ENCODE results near the gene STEAP1B. TPM values are rescaled to one million over a fixed set of nuclear protein-coding genes. Genes with fewer than 3 reads are reported as not detected.
"Not testable (repeated sequence)": the region's sequence is repeated elsewhere in the genome, so short reads cannot be mapped to it uniquely, and the experiment has no call there.

The STEAP1B gene
- total RNA-seq, 2 experiments from 2014 or later: 0.17 to 0.19 TPM

DNA sequence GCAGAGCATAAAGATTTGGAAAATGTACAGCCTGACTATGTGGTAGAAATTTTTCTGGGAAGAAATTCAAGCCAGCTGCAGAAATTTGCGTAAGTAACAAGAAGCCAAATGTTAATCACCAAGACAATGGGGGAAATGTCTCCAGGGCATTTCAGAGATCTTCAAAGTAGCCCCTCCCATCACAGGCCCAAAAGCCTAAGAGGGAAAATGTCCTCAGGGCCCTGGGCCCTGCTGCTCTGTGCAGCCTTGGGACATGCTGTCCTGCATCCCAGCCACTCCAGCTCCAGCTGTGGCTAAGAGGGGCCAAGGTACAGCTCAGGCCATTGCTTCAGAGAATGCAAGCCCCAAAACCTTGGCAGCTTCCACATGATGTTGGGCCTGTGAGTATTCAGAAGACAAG, 19.6 kb upstream of the STEAP1B start:
- H3K36me3 Mint-ChIP-seq (ENCODE audit: low read depth); H3K4me1 Mint-ChIP-seq; H3K27ac Mint-ChIP-seq; H3K4me3 Mint-ChIP-seq; H3K9me3 Mint-ChIP-seq; POLR2A ChIA-PET; CTCF ChIA-PET; DNase-seq: not testable (repeated sequence)
- H3K27me3 Mint-ChIP-seq: peaks cover 18% of the 10 kb centered on the region

DNA sequence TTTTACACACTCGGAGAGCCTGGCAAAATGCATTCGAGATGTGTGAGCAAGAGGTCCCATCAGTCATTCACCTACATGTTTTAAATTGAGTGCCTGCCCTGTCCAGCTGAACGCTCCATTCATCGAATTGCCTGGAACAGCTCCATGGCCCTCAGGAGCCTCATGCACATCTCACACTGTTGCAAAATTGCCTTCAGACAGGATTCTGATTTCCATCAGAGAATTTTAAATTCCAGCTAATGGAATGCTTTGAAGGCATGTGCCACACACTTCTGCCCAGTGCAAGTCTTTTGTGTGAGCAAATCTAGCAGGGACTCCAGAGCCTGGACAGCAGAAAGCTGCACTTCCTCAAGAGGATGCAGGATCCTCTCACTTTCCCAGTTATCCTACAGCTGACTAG, 17.0 kb upstream of the STEAP1B start:
- H3K27me3 Mint-ChIP-seq; H3K4me1 Mint-ChIP-seq; DNase-seq; H3K36me3 Mint-ChIP-seq (ENCODE audit: low read depth); H3K9me3 Mint-ChIP-seq; H3K27ac Mint-ChIP-seq; POLR2A ChIA-PET; H3K4me3 Mint-ChIP-seq; CTCF ChIA-PET: not testable (repeated sequence)

DNA sequence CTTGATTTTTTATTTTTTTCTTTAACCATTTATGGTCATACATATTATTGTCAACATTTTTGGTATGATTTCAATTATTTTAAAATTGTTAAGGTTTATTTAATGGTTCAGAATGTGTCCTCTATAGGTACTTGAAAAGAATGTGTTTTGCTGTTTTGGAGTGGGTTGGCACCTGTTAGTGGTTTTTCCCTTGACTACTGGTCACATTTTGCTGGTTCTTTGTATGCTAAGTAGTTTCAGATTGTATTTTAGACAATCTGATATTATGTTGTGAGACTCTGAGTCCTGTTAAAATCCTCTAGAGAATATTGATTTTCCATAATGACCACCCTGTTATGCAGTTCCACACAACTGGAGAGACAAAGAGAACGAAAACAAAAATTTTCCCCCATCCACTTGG, 15.0 kb upstream of the STEAP1B start:
- H3K4me1 Mint-ChIP-seq; H3K27ac Mint-ChIP-seq; CTCF ChIA-PET; H3K36me3 Mint-ChIP-seq (ENCODE audit: low read depth); H3K27me3 Mint-ChIP-seq; H3K4me3 Mint-ChIP-seq; H3K9me3 Mint-ChIP-seq; POLR2A ChIA-PET; DNase-seq: not testable (repeated sequence)

DNA sequence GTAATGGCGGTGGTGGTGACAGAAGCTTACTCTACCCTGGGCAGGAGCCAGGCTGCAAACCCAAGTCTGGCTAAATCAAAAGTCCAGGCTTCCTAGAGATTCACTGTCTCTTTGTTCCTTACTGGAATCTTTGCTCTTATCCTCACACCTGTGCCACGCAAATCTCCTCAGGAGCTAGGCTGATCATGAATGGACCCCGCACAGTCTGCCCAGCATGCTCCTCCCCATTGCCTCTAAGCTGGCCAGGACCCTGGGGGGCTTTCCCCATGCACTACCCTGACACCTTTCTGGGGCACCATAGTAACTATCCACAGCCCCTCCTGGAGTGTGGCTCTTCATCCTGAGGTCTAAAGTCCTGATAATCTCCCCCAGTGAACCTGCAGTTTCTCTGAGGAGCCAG, 7.3 kb upstream of the STEAP1B start:
- H3K4me3 Mint-ChIP-seq; H3K36me3 Mint-ChIP-seq (ENCODE audit: low read depth); H3K27ac Mint-ChIP-seq; POLR2A ChIA-PET; CTCF ChIA-PET; H3K27me3 Mint-ChIP-seq; DNase-seq; H3K4me1 Mint-ChIP-seq; H3K9me3 Mint-ChIP-seq: not testable (repeated sequence)

DNA sequence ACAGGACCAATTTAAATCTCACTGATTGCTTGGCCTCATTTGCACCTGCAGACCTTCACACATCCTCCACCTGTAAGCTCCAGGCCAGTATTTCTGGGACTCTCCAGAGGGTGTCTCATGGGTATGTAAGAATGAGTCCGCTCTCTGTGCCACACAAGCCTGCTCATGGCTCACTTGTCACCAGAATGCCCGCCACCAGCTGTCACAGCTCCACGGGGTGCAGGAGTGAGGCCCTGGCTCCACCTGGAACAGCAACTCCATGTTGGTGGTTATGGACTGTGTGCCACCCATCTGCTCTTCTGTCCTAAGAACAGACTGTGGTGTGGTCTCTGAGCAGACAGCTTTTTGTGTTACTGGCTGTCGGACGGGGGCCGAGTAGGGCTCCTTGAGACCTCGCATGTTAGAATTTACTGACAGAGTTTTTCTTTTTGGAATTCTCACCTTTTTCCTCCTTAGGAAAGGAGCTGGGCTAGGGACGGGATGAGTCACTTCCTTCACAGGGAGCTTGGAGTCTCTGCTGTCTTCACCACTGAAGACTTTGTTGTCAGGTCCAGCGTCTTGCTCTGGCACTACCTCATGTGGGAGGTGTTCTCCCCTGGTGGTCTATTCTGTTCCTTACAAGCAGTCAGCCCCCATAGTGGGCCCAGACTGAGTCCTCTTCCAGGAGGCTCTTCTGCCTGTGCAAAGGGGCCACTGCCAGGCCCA, 6.5 kb upstream of the STEAP1B start:
- POLR2A ChIA-PET: not testable (repeated sequence)

DNA sequence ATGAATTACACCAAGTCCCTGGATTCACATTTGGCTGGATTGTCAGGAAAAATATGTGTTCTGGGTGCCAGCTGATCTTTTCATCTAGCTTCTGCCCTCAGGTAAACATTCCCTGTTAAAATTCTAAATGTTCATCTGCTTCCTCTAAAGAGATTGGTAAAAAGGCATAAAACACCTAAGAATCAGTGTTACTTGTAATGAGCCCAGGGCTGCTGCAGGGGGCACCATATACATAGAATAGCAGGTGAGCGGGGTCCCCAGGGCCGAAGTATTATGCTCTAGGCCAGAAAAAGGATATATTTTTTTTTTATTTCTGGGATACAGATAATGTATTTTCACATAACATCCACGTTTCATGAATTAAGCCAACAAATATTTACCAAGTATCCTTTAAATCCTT, 4.5 kb upstream of the STEAP1B start:
- POLR2A ChIA-PET; H3K27ac Mint-ChIP-seq; DNase-seq; H3K4me3 Mint-ChIP-seq; H3K36me3 Mint-ChIP-seq (ENCODE audit: low read depth); CTCF ChIA-PET; H3K4me1 Mint-ChIP-seq; H3K9me3 Mint-ChIP-seq: not testable (repeated sequence)
- peaks cover 10% of the 10 kb centered on the region for H3K27me3 Mint-ChIP-seq

More for the DNA sequence above, 6.5 kb upstream of the STEAP1B start:
- H3K9me3 Mint-ChIP-seq; H3K36me3 Mint-ChIP-seq (ENCODE audit: low read depth); DNase-seq; H3K27me3 Mint-ChIP-seq; H3K4me3 Mint-ChIP-seq; CTCF ChIA-PET; H3K27ac Mint-ChIP-seq; H3K4me1 Mint-ChIP-seq: not testable (repeated sequence)

DNA sequence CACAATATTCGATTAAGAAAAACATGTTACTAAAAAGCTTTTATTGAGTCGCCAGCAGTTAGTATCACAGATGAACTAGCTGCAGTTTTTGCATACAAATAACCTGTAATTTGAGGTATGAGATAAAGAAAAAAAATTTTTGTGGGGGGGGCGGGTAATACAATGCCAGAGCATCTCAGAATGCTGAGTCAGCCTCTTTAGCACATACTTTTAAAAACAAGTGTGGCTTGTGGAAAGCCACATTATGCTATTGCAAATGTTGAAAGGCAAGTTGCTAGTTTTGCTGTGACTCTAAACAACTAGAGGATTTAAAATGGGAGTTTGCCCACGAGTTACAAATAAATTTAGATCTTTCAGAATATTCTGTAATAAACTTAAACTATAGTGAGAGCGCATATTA, 2.1 kb upstream of the STEAP1B start:
- H3K4me3 Mint-ChIP-seq; CTCF ChIA-PET; H3K36me3 Mint-ChIP-seq (ENCODE audit: low read depth); H3K4me1 Mint-ChIP-seq; H3K9me3 Mint-ChIP-seq; H3K27ac Mint-ChIP-seq; DNase-seq; POLR2A ChIA-PET: not testable (repeated sequence)
- peaks cover 25% of the 10 kb centered on the region for H3K27me3 Mint-ChIP-seq

DNA sequence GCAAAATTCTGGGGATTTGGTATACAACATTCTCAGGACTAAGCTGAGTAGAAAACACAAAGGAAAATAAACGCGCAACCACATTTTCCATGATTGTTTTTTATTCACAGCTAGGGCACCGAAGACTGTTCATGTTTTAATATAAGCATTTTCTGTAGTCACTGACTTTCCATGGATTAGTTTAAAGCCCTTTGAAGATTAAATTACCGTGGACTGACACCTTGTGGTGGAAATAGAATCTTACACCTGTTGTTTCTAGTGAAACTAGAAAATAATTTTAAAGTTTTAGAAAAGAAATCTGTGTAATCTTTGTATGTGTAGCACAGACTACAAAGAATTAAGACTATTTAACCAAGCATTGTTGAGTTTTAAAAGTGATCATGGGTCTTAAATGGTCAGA, 1.3 kb upstream of the STEAP1B start:
- H3K4me1 Mint-ChIP-seq; H3K9me3 Mint-ChIP-seq; H3K4me3 Mint-ChIP-seq; H3K36me3 Mint-ChIP-seq (ENCODE audit: low read depth); POLR2A ChIA-PET; H3K27ac Mint-ChIP-seq; CTCF ChIA-PET: not testable (repeated sequence)
- DNase-seq: peak; percentile 19
- H3K27me3 Mint-ChIP-seq: peaks cover 28% of the 10 kb centered on the region

DNA sequence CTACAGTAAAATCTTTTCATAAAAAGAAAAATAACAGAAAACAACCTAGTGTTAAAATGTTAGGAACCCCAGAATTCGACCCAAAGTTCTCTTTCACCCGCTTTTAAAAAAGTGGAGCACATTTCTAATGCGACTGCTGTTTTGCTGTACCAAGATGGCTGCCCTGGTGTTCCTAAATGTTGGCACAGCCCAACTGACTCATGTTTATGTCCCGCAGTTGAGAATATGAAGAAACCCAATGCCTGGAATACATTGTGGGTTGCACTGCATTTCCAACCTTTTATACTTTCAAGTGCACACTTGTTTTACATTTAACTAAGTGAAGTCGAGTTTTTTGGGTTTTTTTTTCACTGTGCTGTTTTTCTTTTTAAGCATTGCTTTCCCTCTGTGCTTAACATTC, 944 bp downstream of the STEAP1B start:
- peaks cover 29% of the 10 kb centered on the region for H3K27me3 Mint-ChIP-seq
- H3K36me3 Mint-ChIP-seq (ENCODE audit: low read depth): no peaks in the 10 kb centered on the region
- ChIA-PET POLR2A (no interaction called here), CTCF (no interaction called here)
- no peak overlapping the region for H3K4me3 Mint-ChIP-seq
- DNase-seq: no peak
- H3K4me1 Mint-ChIP-seq: peaks cover 8% of the 10 kb centered on the region
- H3K9me3 Mint-ChIP-seq: no peaks in the 10 kb centered on the region
- no peak overlapping the region for H3K27ac Mint-ChIP-seq

DNA sequence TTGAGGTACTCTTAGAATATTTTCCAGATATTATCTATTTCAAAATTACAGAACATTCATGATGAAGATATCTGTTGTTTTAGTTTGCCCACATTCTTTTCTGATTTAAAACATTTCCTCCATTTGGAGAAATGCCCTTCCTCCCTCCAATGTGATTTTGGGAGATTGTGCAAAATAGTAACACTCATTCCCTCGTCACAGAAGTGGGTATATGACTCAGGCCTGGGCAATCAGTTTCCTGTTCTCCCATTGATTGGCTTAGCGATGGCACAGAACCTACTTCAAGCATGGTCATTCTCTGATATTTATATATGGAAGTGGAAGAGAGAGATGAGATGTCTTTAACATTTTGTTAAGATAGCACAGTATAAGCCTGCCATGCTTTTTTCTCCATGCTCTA, 3.1 kb downstream of the STEAP1B start:
- H3K27ac Mint-ChIP-seq; CTCF ChIA-PET; POLR2A ChIA-PET; H3K4me3 Mint-ChIP-seq; H3K9me3 Mint-ChIP-seq; H3K36me3 Mint-ChIP-seq (ENCODE audit: low read depth); DNase-seq; H3K4me1 Mint-ChIP-seq: not testable (repeated sequence)
- H3K27me3 Mint-ChIP-seq: peaks cover 27% of the 10 kb centered on the region

DNA sequence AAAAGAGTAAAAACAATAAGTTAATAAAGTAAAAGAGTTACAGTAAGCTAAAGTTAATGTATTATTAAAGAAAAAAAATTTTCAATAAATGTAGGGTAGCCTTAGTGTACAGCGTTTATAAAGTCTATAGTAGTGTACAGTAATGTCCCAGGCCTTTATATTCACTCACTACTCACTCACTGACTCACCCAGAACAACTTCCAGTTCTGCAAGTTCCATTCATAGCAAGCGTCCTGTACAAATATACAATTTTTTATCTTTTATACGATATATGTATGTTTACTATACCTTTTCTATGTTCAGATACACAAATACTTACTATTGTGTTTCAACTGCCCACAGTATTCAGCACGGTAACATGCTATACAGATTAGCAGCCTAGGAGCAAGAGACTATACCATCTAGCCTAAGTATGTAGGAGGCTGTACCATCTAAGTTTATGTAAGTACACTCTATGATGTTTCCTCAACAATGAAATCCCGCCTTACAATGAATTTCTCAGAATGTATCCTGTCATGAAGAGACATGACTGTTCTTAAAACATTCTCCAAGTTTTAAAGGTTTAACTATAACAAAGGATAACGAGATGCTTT, 3.6 kb downstream of the STEAP1B start:
- CTCF ChIA-PET; DNase-seq; POLR2A ChIA-PET; H3K4me3 Mint-ChIP-seq; H3K9me3 Mint-ChIP-seq; H3K27ac Mint-ChIP-seq; H3K4me1 Mint-ChIP-seq; H3K36me3 Mint-ChIP-seq (ENCODE audit: low read depth): not testable (repeated sequence)
- H3K27me3 Mint-ChIP-seq: peaks cover 27% of the 10 kb centered on the region

DNA sequence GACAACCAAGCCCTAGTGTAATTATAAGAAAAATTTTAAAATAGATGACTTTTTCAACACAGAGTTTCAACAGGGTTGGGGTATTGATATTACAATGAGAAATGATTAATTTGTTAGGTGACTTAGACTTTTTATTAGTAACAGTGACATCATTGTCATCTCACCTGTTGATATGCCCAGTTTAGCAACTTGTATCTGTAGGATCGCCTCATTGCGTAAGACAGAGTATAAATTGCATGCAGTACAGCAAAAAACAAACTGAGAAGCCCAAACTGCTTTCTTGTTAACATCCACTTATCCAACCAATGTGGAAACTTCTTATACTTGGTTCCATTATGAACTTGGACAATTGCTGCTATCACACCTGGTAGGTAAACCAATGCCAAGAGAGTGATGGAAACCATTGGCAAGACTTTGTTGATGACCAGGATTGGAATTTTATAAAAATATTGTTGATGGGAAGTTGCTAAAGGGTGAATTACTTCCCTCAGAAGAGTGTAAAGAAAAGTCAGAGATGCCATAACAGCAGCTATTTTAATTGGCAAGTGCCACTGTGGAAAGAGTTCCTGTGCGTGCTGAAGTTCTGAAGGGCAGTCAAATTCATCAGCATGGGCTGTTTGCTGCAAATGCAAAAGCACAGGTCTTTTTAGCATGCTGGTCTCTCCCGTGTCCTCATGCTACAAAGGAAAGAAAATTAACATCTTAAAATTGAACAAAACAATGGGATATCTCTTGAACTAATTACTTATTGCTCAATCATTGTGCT, 6.6 kb downstream of the STEAP1B start:
- H3K27ac Mint-ChIP-seq; H3K9me3 Mint-ChIP-seq; DNase-seq; H3K4me1 Mint-ChIP-seq; CTCF ChIA-PET; H3K36me3 Mint-ChIP-seq (ENCODE audit: low read depth); POLR2A ChIA-PET; H3K4me3 Mint-ChIP-seq: not testable (repeated sequence)
- peaks cover 19% of the 10 kb centered on the region for H3K27me3 Mint-ChIP-seq

DNA sequence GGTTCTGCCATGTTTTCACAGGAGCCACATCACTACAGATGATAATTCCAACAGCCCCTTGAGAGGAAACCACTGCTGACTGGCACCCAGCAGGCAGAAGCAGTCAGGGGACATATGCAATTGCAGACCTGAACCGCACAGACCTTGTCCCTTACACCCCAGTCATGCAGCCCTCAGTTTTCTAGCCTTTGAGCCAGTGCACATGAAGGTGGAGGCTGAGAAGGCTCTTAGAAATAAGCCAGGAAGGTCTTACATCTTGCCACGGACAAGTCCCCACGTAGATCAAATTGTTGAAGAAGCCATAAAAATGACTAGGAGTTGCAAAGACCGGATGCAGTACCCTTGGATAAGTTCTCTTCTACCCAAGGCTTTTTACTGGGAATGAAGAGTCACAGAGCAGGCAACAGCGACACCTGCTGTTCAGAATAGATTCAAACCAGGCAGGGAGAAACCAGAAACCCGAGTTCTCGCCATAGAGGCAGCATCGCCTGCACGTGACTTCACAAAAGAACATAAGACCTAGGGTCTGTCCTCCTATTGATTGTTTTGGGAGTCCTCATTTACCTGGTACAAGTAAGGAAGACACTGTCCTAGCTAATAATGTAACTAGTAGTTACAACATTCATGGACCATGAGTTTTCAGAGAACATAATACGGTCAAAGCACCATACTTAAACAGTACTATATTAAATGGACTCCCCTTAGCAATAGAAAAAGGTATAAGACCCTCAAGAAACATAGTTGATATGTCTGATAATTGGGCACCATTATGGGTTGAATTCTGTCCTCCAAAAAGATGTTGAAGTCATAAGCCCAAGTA, 11.1 kb downstream of the STEAP1B start:
- Mint-ChIP-seq H3K27ac (no peak overlapping the region), H3K36me3 (ENCODE audit: low read depth) (no peaks in the 10 kb centered on the region), H3K4me3 (no peak overlapping the region), H3K27me3 (peaks cover 5% of the 10 kb centered on the region), H3K9me3 (no peaks in the 10 kb centered on the region), H3K4me1 (no peaks in the 10 kb centered on the region)
- CTCF ChIA-PET: interaction anchor here (0.9 kb wide), 1 partner anchor 373 kb away, joined by 3 read pairs; no protein-coding TSS in a partner anchor
- POLR2A ChIA-PET: no interaction called here
- peak; percentile 76 for DNase-seq

Measured in activated CD4-positive, alpha-beta T cell treated with anti-CD3 and anti-CD28 coated beads, Interleukin-2, amount 10 ng/mL, durations not matched to agents 7 days and 5 days (primary cell).